ENCODE results near the gene FBN1. TPM values are rescaled to one million over a fixed set of nuclear protein-coding genes. Genes with fewer than 3 reads are reported as not detected.

FBN1 gene
- total RNA-seq, 1 experiment from 2014 or later: 0.43 TPM

DNA sequence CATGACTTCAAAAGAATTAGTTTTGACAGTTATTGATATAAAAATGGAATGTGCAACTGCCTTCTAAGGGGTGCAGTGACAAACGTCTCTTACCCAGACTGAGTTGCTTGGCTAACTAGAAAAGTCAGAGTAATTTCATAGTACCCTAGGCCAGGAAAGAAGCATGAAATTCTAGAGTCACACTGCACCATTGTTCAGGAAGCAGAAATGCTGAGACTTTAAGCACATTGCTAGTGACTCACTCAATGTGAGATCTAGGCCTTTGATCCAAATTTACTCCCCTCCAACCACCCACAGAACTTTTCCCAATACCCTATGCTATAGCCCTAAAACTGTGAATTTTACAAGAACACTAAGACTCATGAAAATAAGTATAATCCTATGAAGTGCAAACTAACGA is 203.5 kb downstream of the FBN1 start:
- Histone ChIP-seq H3K4me3 (ENCODE audit: low read depth, low read length) (no peak overlapping the region), H3K9me3 (no peaks in the 10 kb centered on the region), H3K36me3 (ENCODE audit: control insufficient read depth, insufficient read depth, low read length) (no peaks in the 10 kb centered on the region), H3K27me3 (replicated peaks; ENCODE audit: control insufficient read depth, insufficient read depth, low read length) (no peaks in the 10 kb centered on the region), H3K4me1 (no peaks in the 10 kb centered on the region)
- ChIA-PET POLR2A (no interaction called here), CTCF (no interaction called here)
- H3K36me3 Mint-ChIP-seq (ENCODE audit: insufficient read depth, unreplicated experiment): no peaks in the 10 kb centered on the region
- TF ChIP-seq, protein P1, sequence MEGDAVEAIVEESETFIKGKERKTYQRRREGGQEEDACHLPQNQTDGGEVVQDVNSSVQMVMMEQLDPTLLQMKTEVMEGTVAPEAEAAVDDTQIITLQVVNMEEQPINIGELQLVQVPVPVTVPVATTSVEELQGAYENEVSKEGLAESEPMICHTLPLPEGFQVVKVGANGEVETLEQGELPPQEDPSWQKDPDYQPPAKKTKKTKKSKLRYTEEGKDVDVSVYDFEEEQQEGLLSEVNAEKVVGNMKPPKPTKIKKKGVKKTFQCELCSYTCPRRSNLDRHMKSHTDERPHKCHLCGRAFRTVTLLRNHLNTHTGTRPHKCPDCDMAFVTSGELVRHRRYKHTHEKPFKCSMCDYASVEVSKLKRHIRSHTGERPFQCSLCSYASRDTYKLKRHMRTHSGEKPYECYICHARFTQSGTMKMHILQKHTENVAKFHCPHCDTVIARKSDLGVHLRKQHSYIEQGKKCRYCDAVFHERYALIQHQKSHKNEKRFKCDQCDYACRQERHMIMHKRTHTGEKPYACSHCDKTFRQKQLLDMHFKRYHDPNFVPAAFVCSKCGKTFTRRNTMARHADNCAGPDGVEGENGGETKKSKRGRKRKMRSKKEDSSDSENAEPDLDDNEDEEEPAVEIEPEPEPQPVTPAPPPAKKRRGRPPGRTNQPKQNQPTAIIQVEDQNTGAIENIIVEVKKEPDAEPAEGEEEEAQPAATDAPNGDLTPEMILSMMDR (IDR thresholded peaks at IDR 0.05; ENCODE audit: insufficient read depth in 1 of 2, low read depth in 1 of 2, low read length in 1 of 2, severe bottlenecking in 1 of 2, unreplicated experiment in 1 of 2): no peak
- no peak overlapping the region for H3K27ac Mint-ChIP-seq (ENCODE audit: unreplicated experiment)
- H3K9me3 Mint-ChIP-seq (ENCODE audit: unreplicated experiment): no peaks in the 10 kb centered on the region
- intact Hi-C loops (cut with micrococcal nuclease; ENCODE audit: unreplicated experiment): no loop called here
- no peak for DNase-seq
- BruUV-seq (replicated peaks): no TSS peak
- no peaks in the 10 kb centered on the region for H3K4me1 Mint-ChIP-seq (ENCODE audit: low read depth, unreplicated experiment)
- no peak overlapping the region for H3K4me3 Mint-ChIP-seq (ENCODE audit: unreplicated experiment)
- peaks cover 7% of the 10 kb centered on the region for H3K27me3 Mint-ChIP-seq (ENCODE audit: insufficient read depth, unreplicated experiment)

- TF ChIP-seq, protein P1 (IDR thresholded peaks at IDR 0.05; ENCODE audit: insufficient read depth in 1 of 2, low read depth in 1 of 2, low read length in 1 of 2, severe bottlenecking in 1 of 2, unreplicated experiment in 1 of 2): no peak
- BruUV-seq (replicated peaks): no TSS peak
Measured at GRCh38 chr15:48440084-48440483, 205.4 kb downstream of the FBN1 start.

DNA sequence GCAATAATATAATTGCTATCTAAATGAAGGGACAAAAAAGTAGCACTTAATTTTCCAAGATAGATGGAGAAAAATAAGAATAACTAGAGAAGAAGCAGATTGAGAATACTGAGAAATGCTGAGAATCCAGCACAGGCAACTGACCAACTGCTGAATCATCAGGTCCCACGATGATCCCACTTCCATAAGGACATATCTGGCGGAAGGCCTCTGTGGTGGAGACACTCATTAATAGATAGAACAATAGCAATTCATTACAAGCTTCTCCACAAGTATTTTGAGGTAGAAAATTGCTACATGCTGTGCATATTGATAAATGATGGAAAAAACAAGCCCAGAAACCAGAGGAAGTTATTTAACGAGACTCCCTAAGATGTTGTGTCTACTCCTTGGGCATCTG is 208.3 kb downstream of the FBN1 start:
- H3K27me3 Mint-ChIP-seq (ENCODE audit: insufficient read depth, unreplicated experiment): peaks cover 5% of the 10 kb centered on the region
- CTCF ChIA-PET: no interaction called here
- no peak overlapping the region for H3K27ac Mint-ChIP-seq (ENCODE audit: unreplicated experiment)
- H3K36me3 Mint-ChIP-seq (ENCODE audit: insufficient read depth, unreplicated experiment): no peaks in the 10 kb centered on the region
- no TSS peak for BruUV-seq (replicated peaks)
- no peaks in the 10 kb centered on the region for H3K9me3 ChIP-seq
- intact Hi-C loops (cut with micrococcal nuclease; ENCODE audit: unreplicated experiment): no loop called here
- POLR2A ChIA-PET: no interaction called here
- DNase-seq: no peak
- H3K4me1 ChIP-seq: no peaks in the 10 kb centered on the region
- no peaks in the 10 kb centered on the region for H3K36me3 ChIP-seq (ENCODE audit: control insufficient read depth, insufficient read depth, low read length)
- no peaks in the 10 kb centered on the region for H3K4me1 Mint-ChIP-seq (ENCODE audit: low read depth, unreplicated experiment)
- H3K27me3 ChIP-seq (replicated peaks; ENCODE audit: control insufficient read depth, insufficient read depth, low read length): no peaks in the 10 kb centered on the region
- H3K9me3 Mint-ChIP-seq (ENCODE audit: unreplicated experiment): no peaks in the 10 kb centered on the region
- no peak overlapping the region for H3K4me3 Mint-ChIP-seq (ENCODE audit: unreplicated experiment)
- no peak overlapping the region for H3K4me3 ChIP-seq (ENCODE audit: low read depth, low read length)
- TF ChIP-seq, protein P1 (IDR thresholded peaks at IDR 0.05; ENCODE audit: insufficient read depth in 1 of 2, low read depth in 1 of 2, low read length in 1 of 2, severe bottlenecking in 1 of 2, unreplicated experiment in 1 of 2): no peak

More at GRCh38 chr15:48440084-48440483, 205.4 kb downstream of the FBN1 start:
- Mint-ChIP-seq H3K4me3 (ENCODE audit: unreplicated experiment) (no peak overlapping the region), H3K27me3 (ENCODE audit: insufficient read depth, unreplicated experiment) (peaks cover 7% of the 10 kb centered on the region), H3K4me1 (ENCODE audit: low read depth, unreplicated experiment) (no peaks in the 10 kb centered on the region), H3K27ac (ENCODE audit: unreplicated experiment) (no peak overlapping the region), H3K36me3 (ENCODE audit: insufficient read depth, unreplicated experiment) (no peaks in the 10 kb centered on the region), H3K9me3 (ENCODE audit: unreplicated experiment) (no peaks in the 10 kb centered on the region)
- POLR2A ChIA-PET: no interaction called here
- Histone ChIP-seq H3K4me1 (no peaks in the 10 kb centered on the region), H3K4me3 (ENCODE audit: low read depth, low read length) (no peak overlapping the region), H3K36me3 (ENCODE audit: control insufficient read depth, insufficient read depth, low read length) (no peaks in the 10 kb centered on the region), H3K9me3 (no peaks in the 10 kb centered on the region), H3K27me3 (replicated peaks; ENCODE audit: control insufficient read depth, insufficient read depth, low read length) (no peaks in the 10 kb centered on the region)
- CTCF ChIA-PET: no interaction called here
- intact Hi-C loops (cut with micrococcal nuclease; ENCODE audit: unreplicated experiment): no loop called here
- DNase-seq: no peak
